HepG2 (cell line): ENCODE results near the gene PHF14. TPM values are rescaled to one million over a fixed set of nuclear protein-coding genes. Genes with fewer than 3 reads are reported as not detected.

Experiments
- ATAC-seq: fragments of 200-7000 bp; cut with Tn5 transposase; 3 replicates; pipeline ENCODE4 v1.9.1; 2020; ENCODE audit warnings: mild to moderate bottlenecking, moderate library complexity
- BruUV-seq: library from RNA; stranded (reverse); fragments of 400-500 nt; replicated peaks from 2 replicates; lab custom pipeline; 2021; lab: Mats Ljungman, UMichigan
- CTCF ChIA-PET: fragments of 300-600 bp; formaldehyde crosslinking; extraction: SDS; loops from one replicate; lab custom pipeline; 2021; ENCODE audit warnings: low total read pairs, inconsistent platforms, low intra/inter-chr PET ratio; lab: Yijun Ruan, JAX
- POLR2A ChIA-PET: fragments of 350-600 bp; sonication (Branson Sonifier 250); formaldehyde crosslinking; loops from one replicate; lab custom pipeline; 2020; ENCODE audit warnings: antibody characterized with exemption, inconsistent platforms; lab: Yijun Ruan, JAX
- DNase-seq: peaks from one replicate; pipeline ENCODE4 v3.0.0-alpha.2; 2015; ENCODE audit warnings: low spot score
- FAIRE-seq: peaks from 3 replicates; lab custom pipeline; 2011; peaks lifted over from hg19 to GRCh38; lab: Jason Lieb, UNC
- H2AFZ ChIP-seq: one replicate; pipeline ENCODE4 v1.6.1; 2011; ENCODE audit warnings: low read length, inconsistent platforms
- H3K27ac ChIP-seq: fragments of 300-600 bp; 3 replicates; pipeline ENCODE4 v1.8.0; 2011; ENCODE audit warnings: mixed run types, mild to moderate bottlenecking, mixed read lengths, low read length, inconsistent platforms; ENCODE audit not compliant: insufficient read depth; ENCODE audit errors: extremely low read length
- H3K27me3 ChIP-seq, 2 experiments: fragments of 200-600 bp in 1 of 2; 2 replicates in 1 of 2; 3 replicates in 1 of 2; pipeline versions ENCODE4 v1.6.0 to v1.8.0; 2011; ENCODE audit warnings: low read length in 2 of 2, mild to moderate bottlenecking in 2 of 2, moderate library complexity in 2 of 2, inconsistent platforms in 1 of 2; ENCODE audit not compliant: insufficient read depth in 2 of 2, control insufficient read depth in 1 of 2
- H3K36me3 ChIP-seq, 2 experiments: fragments of 200-600 bp in 1 of 2; replicated peaks in 1 of 2; 2 replicates in 1 of 2; 3 replicates in 1 of 2; pipeline versions ENCODE4 v1.5.1 to v1.8.0; 2011; ENCODE audit warnings: low read length in 2 of 2, inconsistent platforms in 1 of 2; ENCODE audit not compliant: insufficient read depth in 2 of 2, control insufficient read depth in 1 of 2
- H3K4me1 ChIP-seq: 2 replicates; pipeline ENCODE4 v1.5.1; 2012; ENCODE audit warnings: low read length, inconsistent platforms; ENCODE audit not compliant: insufficient read depth
- H3K4me2 ChIP-seq: 2 replicates; pipeline ENCODE4 v1.6.0; 2011; ENCODE audit warnings: low read depth, low read length, inconsistent platforms
- H3K4me3 ChIP-seq, 3 experiments: fragments of 200-600 bp in 1 of 3; sonication (generic), shearing (Covaris generic) in 1 of 3; replicated peaks in 1 of 3; 2 replicates each; pipeline ENCODE4 v1.5.1; 2011 to 2016; ENCODE audit warnings: low read length in 3 of 3, inconsistent platforms in 2 of 3, low read depth in 2 of 3, mild to moderate bottlenecking in 2 of 3, control low read depth in 1 of 3, mixed read lengths in 1 of 3; ENCODE audit not compliant: insufficient read depth in 1 of 3
- H3K79me2 ChIP-seq: one replicate; pipeline ENCODE4 v1.6.1; 2011; ENCODE audit warnings: low read length, inconsistent platforms; ENCODE audit not compliant: insufficient read depth
- H3K9ac ChIP-seq: 2 replicates; pipeline ENCODE4 v1.6.0; 2011; ENCODE audit warnings: mild to moderate bottlenecking, low read depth, low read length, inconsistent platforms; ENCODE audit not compliant: insufficient read depth
- H3K9me3 ChIP-seq: 2 replicates; pipeline ENCODE4 v1.5.1; 2012; ENCODE audit warnings: mild to moderate bottlenecking, low read length
- H4K20me1 ChIP-seq: 2 replicates; pipeline ENCODE4 v1.6.0; 2011; ENCODE audit warnings: inconsistent platforms, mild to moderate bottlenecking, low read length, moderate library complexity; ENCODE audit not compliant: insufficient read depth
- CBX5 ChIP-seq: sonication (generic); formaldehyde crosslinking; IDR thresholded peaks from 2 replicates; pipeline ENCODE4 v1.4.0; 2020; ENCODE audit warnings: missing genetic modification reagents, borderline replicate concordance
- CENPX ChIP-seq: sonication (generic); formaldehyde crosslinking; IDR thresholded peaks from 2 replicates; pipeline ENCODE4 v1.9.0; 2021; ENCODE audit warnings: mild to moderate bottlenecking, missing genetic modification reagents, moderate library complexity
- ERF ChIP-seq: IDR thresholded peaks from 2 replicates; pipeline ENCODE4 v1.6.1; 2018; ENCODE audit warnings: missing biosample characterization, missing genetic modification reagents
- MTF2 ChIP-seq: sonication (generic); formaldehyde crosslinking; IDR thresholded peaks from 2 replicates; pipeline ENCODE4 v1.5.0; 2020; ENCODE audit warnings: missing genetic modification reagents, borderline replicate concordance
- NR1H2 ChIP-seq: sonication (generic); formaldehyde crosslinking; IDR thresholded peaks from 2 replicates; pipeline ENCODE4 v1.8.1; 2022; ENCODE audit warnings: low read depth, missing genetic modification reagents, borderline replicate concordance
- NR2F1 ChIP-seq, 2 experiments: fragments of 450-650 bp in 1 of 2; formaldehyde crosslinking in 1 of 2; IDR thresholded peaks; 2 replicates each; pipeline versions ENCODE4 v1.5.0 to v1.6.1; 2016 to 2020; ENCODE audit warnings: mild to moderate bottlenecking in 1 of 2, missing compliant biosample characterization in 1 of 2, missing genetic modification reagents in 1 of 2, moderate library complexity in 1 of 2
- PHF5A ChIP-seq: IDR thresholded peaks from one replicate; pipeline ENCODE4 v1.6.1; 2018; ENCODE audit warnings: low read depth, missing genetic modification reagents; ENCODE audit not compliant: unreplicated experiment
- PRDM10 ChIP-seq: sonication (generic); formaldehyde crosslinking; IDR thresholded peaks from 2 replicates; pipeline ENCODE4 v1.4.0; 2020; ENCODE audit warnings: low read depth, missing genetic modification reagents
- SNAPC5 ChIP-seq: sonication (generic); formaldehyde crosslinking; IDR thresholded peaks from 2 replicates; pipeline ENCODE4 v1.8.1; 2023; ENCODE audit warnings: mild to moderate bottlenecking, missing genetic modification reagents, borderline replicate concordance
- TFE3 ChIP-seq: IDR thresholded peaks from 2 replicates; pipeline ENCODE4 v1.6.1; 2016
- ZIK1 ChIP-seq: sonication (generic); formaldehyde crosslinking; IDR thresholded peaks from 2 replicates; pipeline ENCODE4 v1.5.0; 2020; ENCODE audit warnings: mild to moderate bottlenecking, low read depth, missing genetic modification reagents, borderline replicate concordance
- ZNF260 ChIP-seq: sonication (generic); formaldehyde crosslinking; IDR thresholded peaks from 2 replicates; pipeline ENCODE4 v1.4.0; 2020; ENCODE audit warnings: missing genetic modification reagents, low read depth, mild to moderate bottlenecking, borderline replicate concordance
- ZNF331 ChIP-seq: sonication (generic); formaldehyde crosslinking; IDR thresholded peaks from 2 replicates; pipeline ENCODE4 v1.4.0; 2020; ENCODE audit warnings: missing genetic modification reagents
- ZNF775 ChIP-seq: sonication (generic); formaldehyde crosslinking; IDR thresholded peaks from 2 replicates; pipeline ENCODE4 v1.4.0; 2020; ENCODE audit warnings: missing genetic modification reagents, mild to moderate bottlenecking, moderate library complexity, borderline replicate concordance
- ZNF781 ChIP-seq: sonication (generic); formaldehyde crosslinking; IDR thresholded peaks from 2 replicates; pipeline ENCODE4 v1.5.1; 2020; ENCODE audit warnings: borderline replicate concordance, mild to moderate bottlenecking, missing genetic modification reagents; ENCODE audit errors: not compliant biosample characterization
- ZSCAN22 ChIP-seq: sonication (generic); formaldehyde crosslinking; IDR thresholded peaks from 2 replicates; pipeline ENCODE4 v1.4.0; 2020; ENCODE audit warnings: mild to moderate bottlenecking, missing genetic modification reagents
- ZSCAN30 ChIP-seq: sonication (generic); formaldehyde crosslinking; IDR thresholded peaks from 2 replicates; pipeline ENCODE4 v1.5.0; 2020; ENCODE audit warnings: mild to moderate bottlenecking, missing genetic modification reagents
- WGBS: methylation state at CpG from one replicate; pipeline ENCODE4 v1.1.6; 2017; ENCODE audit warnings: low lambda C conversion rate; 5-methylcytosine and 5-hydroxymethylcytosine counted together
- in situ Hi-C: cut with HindIII; loops from 2 replicates; pipeline ENCODE4 v1.10.0; 2017; ENCODE audit warnings: low pct_unique_long_range_greater_than_20kb; ENCODE audit not compliant: extremely low pct_ligation_motif_present
- intact Hi-C: fragments of 100-400 bp; cut with micrococcal nuclease; formaldehyde crosslinking; loops from one replicate; pipeline ENCODE4 v1.10.0; 2022; ENCODE audit not compliant: unreplicated experiment
- polyA plus RNA-seq, 8 experiments: library from polyadenylated mRNA; depleted of rRNA in 3 of 8; stranded (reverse) in 7 of 8; unstranded in 1 of 8; fragments of >200 nt; fragmentation: Illumina TruSeq in 4 of 8; extraction: Trizol in 4 of 8; gene quantifications; 2 replicates each; pipeline versions ENCODE4 v1.2.1 to v1.2.3, GENCODE V29; 2011 to 2016; ENCODE audit warnings: low read depth in 4 of 8, missing spikeins in 1 of 8, mixed read lengths in 1 of 8; ENCODE audit not compliant: insufficient read depth in 1 of 8
- total RNA-seq, 5 experiments: library from RNA; depleted of rRNA; stranded (reverse); fragments of >200 nt; fragmentation: Illumina TruSeq; extraction: Trizol; gene quantifications; 2 replicates each; pipeline ENCODE4 v1.2.3, GENCODE V29; 2016; ENCODE audit warnings: low read depth in 1 of 5

Gene PHF14
- total and polyA plus RNA-seq, 2 of the 13 experiments (the other 11 are each of a cell fraction or from before 2014, with no cell fraction given) = 18.9 to 68.7 TPM

GRCh38 chr7:11026452-11027359 is 53.0 kb downstream of the PHF14 start (continued):
- no peak for TF ChIP-seq PRDM10
- no peak for TF ChIP-seq ERF (CRISPR knock-in tag)
- no peak for TF ChIP-seq ZNF260 (CRISPR knock-in tag)
- no peak for TF ChIP-seq CENPX
- no peak for TF ChIP-seq ZSCAN30
- TF ChIP-seq CBX5 (CRISPR knock-in tag) = no peak
- no peak for TF ChIP-seq PHF5A
- TF ChIP-seq ZNF781 (CRISPR knock-in tag) = no peak

- ATAC-seq (no peak), DNase-seq (no peak), FAIRE-seq (no peak)
- Histone ChIP-seq H3K9me3 (no peaks in the 10 kb centered on the region), H3K27me3 (no peaks in the 10 kb centered on the region), H3K27ac (no peak overlapping the region), H3K4me2 (no peak overlapping the region), H3K4me1 (no peaks in the 10 kb centered on the region), H3K9ac (no peak overlapping the region), H3K36me3 (peaks cover 2 to 24% of the 10 kb centered on the region in 2 experiments), H3K4me3 (no peak overlapping the region), H4K20me1 (no peaks in the 10 kb centered on the region), H3K79me2 (no peaks in the 10 kb centered on the region), H2AFZ (no peak overlapping the region)
- intact Hi-C loops (no loop called here), in situ Hi-C loops (no loop called here)
- WGBS = 98% methylated on average over 4 of the region's 4 CpGs
- POLR2A ChIA-PET = no interaction called here
- BruUV-seq = no TSS peak
- CTCF ChIA-PET = no interaction called here
- TF ChIP-seq ZNF775 (CRISPR knock-in tag) = no peak
- TF ChIP-seq NR1H2 (CRISPR knock-in tag) = no peak
- TF ChIP-seq NR2F1 (CRISPR knock-in tag; IDR thresholded peaks at IDR 0.05) = no peak
- no peak for TF ChIP-seq ZSCAN22 (CRISPR knock-in tag)
- TF ChIP-seq SNAPC5 = no peak
- no peak for TF ChIP-seq ZIK1 (CRISPR knock-in tag)
- TF ChIP-seq MTF2 (CRISPR knock-in tag) = no peak
- no peak for TF ChIP-seq ZNF331 (CRISPR knock-in tag)
- no peak for TF ChIP-seq TFE3 (CRISPR knock-in tag)
Measured at GRCh38 chr7:11035661-11036060, 62.0 kb downstream of the PHF14 start.
